Hepatocyte (in vitro differentiated cells): ENCODE measurements around the gene SERPINE3.

Experiments
- CTCF ChIP-seq: fragments of 200-600 bp; sonication (generic); IDR thresholded peaks from 2 replicates; pipeline ENCODE4 v1.5.1; 2016; ENCODE audit warnings: antibody characterized with exemption, mild to moderate bottlenecking; ENCODE audit not compliant: poor library complexity
- EZH2 ChIP-seq: fragments of 200-600 bp; sonication (generic); IDR thresholded peaks from 2 replicates; pipeline ENCODE4 v1.6.1; 2016; ENCODE audit warnings: antibody characterized with exemption, mild to moderate bottlenecking, borderline replicate concordance

- TF ChIP-seq CTCF (no peak), EZH2 (no peak)
These were observed 651 bp downstream of the SERPINE3 start for GRCh38 chr13:51339952-51340732.
